Testis (tissue), 3 donors: ENCODE data around the gene SMIM7. TPM values are rescaled to one million over a fixed set of nuclear protein-coding genes. Genes with fewer than 3 reads are reported as not detected.
A peak's percentile ranks its signal among the peaks of the same experiment; 100 is the strongest.

Experiments
- DNase-seq: peaks from one replicate; pipeline ENCODE4 v3.0.0-alpha.2; 2019
- H3K27ac ChIP-seq, 2 donors: fragments of 200-600 bp; sonication (generic); one replicate each; pipeline ENCODE4 v1.5.1; 2019
- H3K27me3 ChIP-seq: fragments of 200-600 bp; sonication (generic); one replicate; pipeline ENCODE4 v1.5.1; 2019
- H3K36me3 ChIP-seq: fragments of 200-600 bp; sonication (generic); one replicate; pipeline ENCODE4 v1.5.1; 2017; ENCODE audit warnings: low read depth; ENCODE audit errors: missing control alignments
- H3K4me1 ChIP-seq: fragments of 200-600 bp; sonication (generic); one replicate; pipeline ENCODE4 v1.5.1; 2019
- H3K4me3 ChIP-seq, 2 donors: fragments of 200-600 bp; sonication (generic); one replicate each; pipeline ENCODE4 v1.5.1; 2017 to 2019
- H3K9me3 ChIP-seq: fragments of 200-600 bp; sonication (generic); one replicate; pipeline ENCODE4 v1.5.1; 2017
- CTCF ChIP-seq, 3 experiments: fragments of 450-650 bp in 2 of 3; fragments of 200-600 bp in 1 of 3; sonication (generic) in 1 of 3; IDR thresholded peaks; one replicate each; pipeline ENCODE4 v1.5.1; 2016 to 2019; ENCODE audit warnings: antibody characterized with exemption in 3 of 3, mild to moderate bottlenecking in 2 of 3, moderate library complexity in 1 of 3
- POLR2A ChIP-seq: fragments of 450-650 bp; IDR thresholded peaks from one replicate; pipeline ENCODE4 v1.6.1; 2017; ENCODE audit warnings: antibody characterized with exemption, mild to moderate bottlenecking, moderate library complexity
- WGBS, 2 donors: methylation state at CpG; one replicate each; pipeline ENCODE4 v1.1.5; 2018; 5-methylcytosine and 5-hydroxymethylcytosine counted together
- intact Hi-C: fragments of 100-400 bp; cut with DNase I; formaldehyde crosslinking; loops from one replicate; pipeline ENCODE4 v1.15.1; 2023; ENCODE audit warnings: low total_unique reads
- polyA plus RNA-seq: library from polyadenylated mRNA; stranded (reverse); fragments of 350-450 nt; fragmentation: Illumina TruSeq; extraction: RNeasy Lipid Tissue Mini Kit (QIAGEN cat#74804); gene quantifications from one replicate; pipeline ENCODE4 v1.2.3, GENCODE V29; 2014; ENCODE audit warnings: low read depth, low replicate concordance; ENCODE audit not compliant: insufficient read depth
- total RNA-seq, 2 donors: library from RNA; depleted of rRNA; stranded (reverse); fragments of >200 nt; gene quantifications; one replicate each; pipeline ENCODE4 v1.2.3, GENCODE V29; 2016

The SMIM7 gene
- total and polyA plus RNA-seq, 3 donors from 2014 or later: 105 to 119 (median 115) TPM

GRCh38 chr19:16628984-16629691 is 30.8 kb downstream of the SMIM7 start:
- H3K36me3 ChIP-seq: no peaks in the 10 kb centered on the region
- H3K27me3 ChIP-seq: no peaks in the 10 kb centered on the region
- WGBS, 2 donors: 1 to 4% methylated on average over 18 to 23 of the region's 23 CpGs
- peak; percentile 79 for DNase-seq
- intact Hi-C loops: no loop called here
- peak overlapping the region; percentile 98 for H3K27ac ChIP-seq
- H3K9me3 ChIP-seq: no peaks in the 10 kb centered on the region
- peak overlapping the region; percentile 98 to 100 for H3K4me3 ChIP-seq
- peaks cover 29% of the 10 kb centered on the region for H3K4me1 ChIP-seq
- no peak for TF ChIP-seq POLR2A
- TF ChIP-seq CTCF (IDR thresholded peaks at IDR 0.05): no peak

GRCh38 chr19:16628183-16628983 is 31.6 kb downstream of the SMIM7 start, which contains the start of gene MED26:
Gene MED26 (minus strand): TSS chr19:16628204. CDS start chr19:16627943, 261 bp downstream.
- H3K36me3 ChIP-seq: no peaks in the 10 kb centered on the region
- H3K27me3 ChIP-seq: no peaks in the 10 kb centered on the region
- peak in 1 of 3 experiments; percentile 9 for TF ChIP-seq CTCF (IDR thresholded peaks at IDR 0.05)
- peak; percentile 54 for TF ChIP-seq POLR2A
- H3K4me1 ChIP-seq: peaks cover 29% of the 10 kb centered on the region
- 0% methylated on average over 12 to 59 of the region's 98 CpGs for WGBS, 2 donors
- intact Hi-C loops: no loop called here
- DNase-seq: peak; percentile 97
- no peaks in the 10 kb centered on the region for H3K9me3 ChIP-seq
- H3K4me3 ChIP-seq: peak within 1 kb of the TSS; percentile 98 to 100
- H3K27ac ChIP-seq: peak within 1 kb of the TSS; percentile 98

- no peaks in the 10 kb centered on the region for H3K36me3 ChIP-seq
These were observed 32.1 kb downstream of the SMIM7 start for GRCh38 chr19:16627928-16628182.

GRCh38 chr19:16627193-16627927 is 32.6 kb downstream of the SMIM7 start:
- DNase-seq: no peak
- Histone ChIP-seq H3K36me3 (no peaks in the 10 kb centered on the region), H3K4me3 (peak overlapping the region; percentile 98 to 100), H3K4me1 (peaks cover 29% of the 10 kb centered on the region), H3K9me3 (no peaks in the 10 kb centered on the region), H3K27ac (peak overlapping the region; percentile 90 to 91), H3K27me3 (no peaks in the 10 kb centered on the region)
- intact Hi-C loops: no loop called here
- WGBS, 2 donors: 0 to 1% methylated on average over 32 to 49 of the region's 52 CpGs
- no peak for TF ChIP-seq CTCF (IDR thresholded peaks at IDR 0.05)

More at GRCh38 chr19:16627928-16628182, 32.1 kb downstream of the SMIM7 start:
- H3K4me1 ChIP-seq: peaks cover 29% of the 10 kb centered on the region
- intact Hi-C loops: no loop called here
- H3K9me3 ChIP-seq: no peaks in the 10 kb centered on the region
- no peak for TF ChIP-seq CTCF (IDR thresholded peaks at IDR 0.05)
- no peaks in the 10 kb centered on the region for H3K27me3 ChIP-seq
- H3K4me3 ChIP-seq: peak overlapping the region; percentile 98 to 100
- H3K27ac ChIP-seq: peak overlapping the region; percentile 90 to 91
- 0% methylated on average over 10 of the region's 38 CpGs; no CpG with 5 or more reads in 1 of the 2 donors for WGBS, 2 donors
- no peak for DNase-seq
